Brain microvascular endothelial cell (primary cell): ENCODE data around the gene CTRB1.
A peak's percentile ranks its signal among the peaks of the same experiment; 100 is the strongest.
"Not testable (repeated sequence)": the region's sequence is repeated elsewhere in the genome, so short reads cannot be mapped to it uniquely, and the experiment has no call there.

Experiments
- DNase-seq: peaks from one replicate; pipeline ENCODE4 v3.0.0-alpha.2; 2020
- H3K27ac ChIP-seq: fragments of 250-450 bp; sonication (Bioruptor Pico); 2 replicates; pipeline ENCODE4 v1.5.1; 2020; ENCODE audit warnings: mild to moderate bottlenecking, moderate library complexity
- H3K27me3 ChIP-seq: fragments of 250-450 bp; sonication (Bioruptor Pico); replicated peaks from 2 replicates; pipeline ENCODE4 v1.5.1; 2020; ENCODE audit warnings: mild to moderate bottlenecking
- H3K36me3 ChIP-seq: fragments of 250-450 bp; sonication (Bioruptor Pico); replicated peaks from 2 replicates; pipeline ENCODE4 v1.5.1; 2020; ENCODE audit warnings: mild to moderate bottlenecking
- H3K4me3 ChIP-seq: 2 replicates; pipeline ENCODE4 v1.5.1; 2011; ENCODE audit warnings: low read depth, mild to moderate bottlenecking, control low read depth, low read length, moderate library complexity
- CTCF ChIP-seq: IDR thresholded peaks from 2 replicates; pipeline ENCODE4 v1.5.1; 2011; ENCODE audit warnings: low read depth, mild to moderate bottlenecking, moderate library complexity, low read length, control low read depth, inconsistent platforms; ENCODE audit errors: missing control alignments
- in situ Hi-C: cut with HindIII; loops from 2 replicates; pipeline ENCODE4 v1.10.0; 2017; ENCODE audit warnings: low sequenced_read_pairs, low pct_ligation_motif_present

Gene CTRB1

DNA sequence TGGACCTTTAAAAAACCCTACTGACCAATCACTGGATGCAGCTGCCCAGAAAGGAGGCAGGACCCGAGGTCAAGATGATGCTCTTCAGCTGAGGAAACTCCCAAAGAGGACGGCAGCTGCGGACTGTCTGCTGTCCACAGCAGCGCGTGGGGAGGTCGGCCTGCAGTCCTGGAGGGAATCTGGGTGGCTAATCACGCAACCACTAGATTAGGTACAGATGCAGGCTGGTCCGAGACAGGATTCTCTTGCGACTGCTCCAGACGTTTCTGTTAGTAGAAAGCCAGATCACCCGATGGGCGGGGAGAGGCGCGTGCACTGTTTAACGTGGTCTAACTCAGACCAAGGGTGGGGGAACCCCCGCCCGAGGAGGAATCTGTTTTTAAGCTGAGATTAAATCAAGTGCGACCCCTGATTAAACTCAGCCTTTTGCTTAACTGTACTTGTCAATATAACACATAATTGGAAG lies 20.6 kb upstream of the CTRB1 start:
- in situ Hi-C loops: loop anchor here (25.0 kb wide), 1 partner anchor 214 kb away; no protein-coding TSS in a partner anchor

GRCh38 chr16:75202069-75202590 lies 16.7 kb upstream of the CTRB1 start:
- TF ChIP-seq CTCF: no peak
- in situ Hi-C loops: no loop called here
- H3K4me3 ChIP-seq: no peak overlapping the region

More for the DNA sequence above, 20.6 kb upstream of the CTRB1 start:
- Histone ChIP-seq H3K4me3 (no peak overlapping the region), H3K27ac (no peak overlapping the region), H3K36me3 (no peaks in the 10 kb centered on the region), H3K27me3 (no peaks in the 10 kb centered on the region)
- peak; percentile 12 for DNase-seq
- TF ChIP-seq CTCF: no peak

GRCh38 chr16:75203096-75203495 lies 15.7 kb upstream of the CTRB1 start:
- DNase-seq: no peak
- in situ Hi-C loops: no loop called here
- Histone ChIP-seq H3K27me3 (no peaks in the 10 kb centered on the region), H3K36me3 (no peaks in the 10 kb centered on the region), H3K4me3 (no peak overlapping the region), H3K27ac (no peak overlapping the region)
- TF ChIP-seq CTCF: no peak

More at GRCh38 chr16:75202069-75202590, 16.7 kb upstream of the CTRB1 start:
- H3K27ac ChIP-seq: no peak overlapping the region
- DNase-seq: no peak
- no peaks in the 10 kb centered on the region for H3K36me3 ChIP-seq
- no peaks in the 10 kb centered on the region for H3K27me3 ChIP-seq

DNA sequence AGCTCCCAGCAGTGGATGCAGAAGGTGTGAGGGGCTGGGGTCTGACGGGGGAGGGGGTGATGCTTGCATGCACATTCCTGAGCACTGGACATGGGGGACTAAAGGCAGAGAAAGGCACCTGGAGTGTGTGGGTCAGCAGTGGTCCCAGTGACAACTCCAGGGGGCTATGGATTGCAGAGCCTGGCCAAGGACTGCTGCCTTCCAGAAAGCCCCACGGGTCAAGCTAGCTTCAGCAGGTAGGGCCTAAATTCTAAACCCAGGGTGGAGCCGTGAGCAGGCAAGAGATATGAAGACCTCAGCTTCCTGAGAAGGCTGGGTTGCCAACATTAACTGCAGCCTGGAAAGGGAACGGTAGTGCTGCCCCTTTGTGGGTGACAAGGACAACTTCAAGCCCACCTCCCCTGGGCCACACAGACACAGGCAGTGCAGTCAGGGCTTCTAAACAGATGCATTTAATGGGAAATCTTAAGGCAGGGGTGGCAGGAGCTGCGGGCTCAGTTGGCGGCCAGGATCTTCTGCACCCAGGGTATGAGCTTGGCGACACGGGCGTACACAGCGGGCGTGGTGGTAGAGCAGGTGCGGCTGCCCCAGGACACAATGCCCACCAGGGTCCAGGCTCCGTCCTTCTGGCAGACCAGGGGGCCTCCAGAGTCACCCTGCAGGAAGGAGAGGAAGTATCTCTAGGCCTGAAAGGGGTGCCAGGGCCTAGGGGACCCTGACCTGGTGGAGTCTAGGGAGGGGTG lies 14.9 kb upstream of the CTRB1 start:
- H3K36me3 ChIP-seq: no peaks in the 10 kb centered on the region
- no peak overlapping the region for H3K27ac ChIP-seq
- DNase-seq: no peak
- in situ Hi-C loops: no loop called here
- H3K27me3 ChIP-seq: no peaks in the 10 kb centered on the region
- no peak for TF ChIP-seq CTCF
- H3K4me3 ChIP-seq: no peak overlapping the region

DNA sequence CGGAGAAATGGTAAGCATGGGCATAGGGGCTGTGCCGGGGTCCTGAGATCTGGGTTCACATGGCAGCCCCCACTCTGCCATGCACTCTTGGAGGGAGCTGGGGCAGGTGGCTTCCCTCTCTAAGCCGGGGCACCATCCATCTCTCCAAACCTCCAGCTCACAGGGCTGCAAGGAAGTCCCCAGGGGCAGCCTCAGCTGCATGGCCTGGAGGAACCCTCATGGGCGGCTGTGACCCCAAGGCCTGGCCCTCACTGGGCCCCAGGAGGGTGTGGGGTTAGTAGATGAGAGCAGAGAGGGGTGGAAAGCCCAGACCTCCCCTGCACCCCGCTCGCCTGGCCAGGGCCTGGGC lies 14.4 kb upstream of the CTRB1 start:
- Histone ChIP-seq H3K27me3 (no peaks in the 10 kb centered on the region), H3K27ac (no peak overlapping the region), H3K36me3 (no peaks in the 10 kb centered on the region), H3K4me3 (no peak overlapping the region)
- no peak for DNase-seq
- no peak for TF ChIP-seq CTCF
- in situ Hi-C loops: no loop called here

GRCh38 chr16:75204905-75205304 lies 13.9 kb upstream of the CTRB1 start:
- H3K27me3 ChIP-seq, in situ Hi-C loops, H3K27ac ChIP-seq, DNase-seq, H3K36me3 ChIP-seq, H3K4me3 ChIP-seq: not testable (repeated sequence)

- H3K27ac ChIP-seq, H3K36me3 ChIP-seq, H3K4me3 ChIP-seq, in situ Hi-C loops, DNase-seq, H3K27me3 ChIP-seq: not testable (repeated sequence)
These were observed 13.3 kb upstream of the CTRB1 start for GRCh38 chr16:75205438-75205837.

DNA sequence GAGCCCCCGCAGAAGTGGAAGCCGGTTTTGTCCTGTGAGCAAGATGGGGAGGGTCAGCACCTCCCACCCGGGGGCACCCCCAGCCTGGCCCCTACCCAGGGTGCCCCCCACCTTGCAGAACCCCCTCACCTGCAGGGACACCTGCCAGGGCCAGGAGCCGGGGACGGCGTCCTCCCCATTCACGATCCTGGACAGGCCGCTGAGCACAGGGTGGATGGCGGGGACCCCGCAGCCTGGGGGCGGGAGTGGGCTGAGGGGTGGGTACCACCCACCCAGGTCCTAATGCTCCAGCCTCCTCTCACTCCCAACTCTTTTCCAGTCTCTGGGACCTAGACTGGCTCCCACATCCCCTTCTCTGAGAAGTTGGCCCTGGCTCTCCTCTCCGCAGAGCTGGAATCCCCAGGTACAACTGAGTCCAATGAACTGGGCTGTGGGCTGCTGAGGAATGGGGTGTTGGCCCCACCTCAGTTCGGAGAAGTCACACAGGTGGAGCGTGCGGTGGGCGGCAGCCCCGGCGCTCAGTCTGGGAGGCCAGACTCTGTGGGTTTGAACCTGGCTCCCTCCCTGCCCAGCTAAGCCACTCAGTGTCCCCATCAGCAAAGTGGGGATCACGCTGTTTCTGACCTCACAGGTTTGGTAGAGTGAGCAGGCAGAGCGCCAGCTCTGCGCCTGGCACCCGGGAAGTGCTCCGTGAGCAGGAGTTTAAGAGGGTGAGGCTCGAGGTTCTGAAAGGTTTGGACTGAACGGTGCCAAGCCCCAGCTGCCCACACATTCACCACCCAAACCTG lies 12.6 kb upstream of the CTRB1 start:
- H3K27me3 ChIP-seq, H3K4me3 ChIP-seq, in situ Hi-C loops, H3K27ac ChIP-seq, DNase-seq, H3K36me3 ChIP-seq: not testable (repeated sequence)
